ENCODE data around the gene ACAD11. TPM values are rescaled to one million over a fixed set of nuclear protein-coding genes. Genes with fewer than 3 reads are reported as not detected.

The ACAD11 gene
- total RNA-seq, 1 experiment from 2014 or later = 15.4 TPM

GRCh38 chr3:132568422-132568821 lies 91.2 kb downstream of the ACAD11 start:
- DNase-seq (ENCODE audit: low read depth, low spot score) (no peak), ATAC-seq (no peak)
- ChIA-PET POLR2A (no interaction called here), CTCF (no interaction called here)
- in situ Hi-C loops (cut with HindIII; ENCODE audit: low pct_unique_long_range_greater_than_20kb, low sequenced_read_pairs) (no loop called here), intact Hi-C loops (cut with micrococcal nuclease; ENCODE audit: unreplicated experiment) (no loop called here)
- Histone ChIP-seq H3K27me3 (ENCODE audit: control insufficient read depth, insufficient read depth, low read length) (no peaks in the 10 kb centered on the region), H3K4me1 (ENCODE audit: control insufficient read depth, insufficient read depth, low read length) (no peaks in the 10 kb centered on the region), H3K9me3 (ENCODE audit: control insufficient read depth, insufficient read depth, low read depth, low read length) (no peaks in the 10 kb centered on the region), H3K4me3 (ENCODE audit: low read depth in 2 of 2, low read length in 2 of 2) (no peak overlapping the region), H3K27ac (ENCODE audit: low read length) (no peak overlapping the region), H3K36me3 (ENCODE audit: control insufficient read depth, insufficient read depth, low read length) (no peaks in the 10 kb centered on the region)
- no peak for TF ChIP-seq TCF7L2 (IDR thresholded peaks at IDR 0.05; ENCODE audit: low read depth, low read length)
- no peak for TF ChIP-seq REST (IDR thresholded peaks at IDR 0.05; ENCODE audit: insufficient read depth in 1 of 2, low read depth in 2 of 2, low read length in 1 of 2)
- no peak for TF ChIP-seq SIN3A (IDR thresholded peaks at IDR 0.05; ENCODE audit: borderline replicate concordance, insufficient read depth, low read depth, low read length)
- TF ChIP-seq POLR2AphosphoS5 (IDR thresholded peaks at IDR 0.05; ENCODE audit: low read depth, low read length) = no peak
- no peak for TF ChIP-seq CTCF (IDR thresholded peaks at IDR 0.05)
- BruUV-seq (replicated peaks) = no TSS peak

GRCh38 chr3:132564070-132564465 lies 95.5 kb downstream of the ACAD11 start:
- ChIA-PET POLR2A (no interaction called here), CTCF (no interaction called here)
- Histone ChIP-seq H3K4me1 (ENCODE audit: control insufficient read depth, insufficient read depth, low read length) (no peaks in the 10 kb centered on the region), H3K4me3 (ENCODE audit: low read depth in 2 of 2, low read length in 2 of 2) (no peak overlapping the region), H3K9me3 (ENCODE audit: control insufficient read depth, insufficient read depth, low read depth, low read length) (no peaks in the 10 kb centered on the region), H3K27ac (ENCODE audit: low read length) (no peak overlapping the region), H3K36me3 (ENCODE audit: control insufficient read depth, insufficient read depth, low read length) (no peaks in the 10 kb centered on the region), H3K27me3 (ENCODE audit: control insufficient read depth, insufficient read depth, low read length) (no peaks in the 10 kb centered on the region)
- ATAC-seq (no peak), DNase-seq (ENCODE audit: low read depth, low spot score) (no peak)
- BruUV-seq (replicated peaks) = no TSS peak
- in situ Hi-C loops (cut with HindIII; ENCODE audit: low pct_unique_long_range_greater_than_20kb, low sequenced_read_pairs) (no loop called here), intact Hi-C loops (cut with micrococcal nuclease; ENCODE audit: unreplicated experiment) (no loop called here)
- TF ChIP-seq CTCF (IDR thresholded peaks at IDR 0.05) (no peak), SIN3A (IDR thresholded peaks at IDR 0.05; ENCODE audit: borderline replicate concordance, insufficient read depth, low read depth, low read length) (no peak), TCF7L2 (IDR thresholded peaks at IDR 0.05; ENCODE audit: low read depth, low read length) (no peak), POLR2AphosphoS5 (IDR thresholded peaks at IDR 0.05; ENCODE audit: low read depth, low read length) (no peak), REST (IDR thresholded peaks at IDR 0.05; ENCODE audit: insufficient read depth in 1 of 2, low read depth in 2 of 2, low read length in 1 of 2) (no peak)
